Activated CD4-positive, CD25-positive, alpha-beta regulatory T cell (primary cell): ENCODE results near the gene WDCP.

Experiments
- DNase-seq, 4 experiments: peaks; one replicate each; lab custom pipeline; 2025; lab: John Stamatoyannopoulos, UW

Gene WDCP

DNA sequence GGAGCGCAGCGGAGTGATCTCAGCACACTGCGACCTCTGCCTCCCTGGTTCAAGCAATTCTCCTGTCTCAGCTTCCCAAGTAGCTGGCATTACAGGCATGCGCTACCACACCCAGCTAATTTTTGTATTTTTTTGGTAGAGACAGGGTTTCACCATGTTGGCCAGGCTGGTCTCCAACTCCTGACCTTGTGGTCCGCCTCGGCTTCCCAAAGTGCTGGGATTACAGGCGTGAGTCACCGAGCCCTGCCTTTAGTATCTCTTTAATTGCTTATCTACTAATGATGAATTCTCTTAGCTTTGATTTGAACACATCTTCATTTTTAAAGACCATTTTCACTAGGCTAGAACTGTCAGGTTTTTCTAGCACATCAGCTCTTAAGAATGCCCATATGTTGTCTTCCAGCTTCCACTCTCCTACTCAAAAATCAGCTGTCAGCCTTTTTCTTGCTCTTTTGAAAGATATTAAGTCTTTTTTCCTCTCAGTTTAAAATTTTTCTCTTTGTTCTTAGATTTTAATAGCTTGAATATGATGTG lies 53.4 kb downstream of the WDCP start:
- DNase-seq: no peak

GRCh38 chr2:23992931-23993330 lies 54.3 kb downstream of the WDCP start:
- no peak for DNase-seq

DNA sequence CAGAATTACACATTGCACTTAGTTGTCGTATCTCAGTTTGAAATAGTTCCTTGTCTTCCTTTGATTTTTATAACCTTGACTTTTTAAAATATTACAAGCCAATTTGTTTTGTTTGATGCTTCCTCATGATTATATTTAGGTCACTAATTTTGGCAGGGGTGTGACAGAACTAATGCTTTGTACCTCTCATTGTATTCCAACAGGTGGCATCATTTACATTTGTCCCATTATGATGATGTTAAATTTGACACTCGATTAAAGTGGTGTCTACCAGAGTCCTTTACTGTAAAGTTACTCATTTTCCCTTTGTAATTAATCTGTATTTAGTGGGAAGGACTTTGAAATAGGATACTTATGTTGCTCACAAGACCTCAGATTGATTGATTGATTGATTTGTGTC lies 58.8 kb downstream of the WDCP start:
- no peak for DNase-seq
